IMR-90 (cell line): ENCODE data around the gene HIVEP3. TPM values are rescaled to one million over a fixed set of nuclear protein-coding genes. Genes with fewer than 3 reads are reported as not detected.

ENCODE experiments used
- ATAC-seq: fragments of 200-7000 bp; cut with Tn5 transposase; 2 replicates; pipeline ENCODE4 v1.9.1; 2020; ENCODE audit warnings: low read depth, mild to moderate bottlenecking, moderate library complexity
- BruUV-seq: library from RNA; stranded (reverse); fragments of 400-500 nt; replicated peaks from 2 replicates; lab custom pipeline; 2021; lab: Mats Ljungman, UMichigan
- CTCF ChIA-PET: fragments of 300-600 bp; formaldehyde crosslinking; extraction: SDS; loops from one replicate; lab custom pipeline; 2021; ENCODE audit warnings: antibody characterized with exemption; lab: Yijun Ruan, JAX
- POLR2A ChIA-PET: fragments of 300-600 bp; sonication (Branson Sonifier 250); formaldehyde crosslinking; loops from one replicate; lab custom pipeline; 2022; ENCODE audit warnings: antibody characterized with exemption; ENCODE audit not compliant: unreplicated experiment; lab: Charles Lee
- DNase-seq: peaks from one replicate; pipeline ENCODE4 v3.0.0; 2013
- H2AFZ ChIP-seq: replicated peaks from 2 replicates; pipeline ENCODE3; 2013; ENCODE audit warnings: low read length, mild to moderate bottlenecking; ENCODE audit not compliant: poor library complexity
- H2AK5ac ChIP-seq: 2 replicates; pipeline ENCODE4 v1.6.1; 2013; ENCODE audit warnings: low read depth, low read length, inconsistent platforms
- H2AK9ac ChIP-seq: replicated peaks from 2 replicates; pipeline ENCODE3; 2013; ENCODE audit warnings: mild to moderate bottlenecking, low read depth, low read length, moderate library complexity; ENCODE audit not compliant: poor library complexity
- H2BK120ac ChIP-seq: 2 replicates; pipeline ENCODE4 v1.6.1; 2013; ENCODE audit warnings: low read depth, low read length, inconsistent platforms
- H2BK15ac ChIP-seq: 3 replicates; pipeline ENCODE4 v1.6.1; 2013; ENCODE audit warnings: low read depth, low read length, inconsistent platforms
- H2BK20ac ChIP-seq: 2 replicates; pipeline ENCODE4 v1.6.1; 2013; ENCODE audit warnings: low read depth, mild to moderate bottlenecking, inconsistent platforms, low read length, moderate library complexity
- H2BK5ac ChIP-seq: 2 replicates; pipeline ENCODE4 v1.6.1; 2013; ENCODE audit warnings: mild to moderate bottlenecking, low read depth, low read length, inconsistent platforms; ENCODE audit not compliant: poor library complexity, severe bottlenecking
- H3K14ac ChIP-seq: replicated peaks from 2 replicates; pipeline ENCODE4 v1.6.1; 2013; ENCODE audit warnings: low read depth, low read length, inconsistent platforms
- H3K18ac ChIP-seq: 2 replicates; pipeline ENCODE4 v1.6.1; 2013; ENCODE audit warnings: low read depth, low read length, control low read depth
- H3K23ac ChIP-seq: 2 replicates; pipeline ENCODE4 v1.6.1; 2013; ENCODE audit warnings: low read depth, low read length, inconsistent platforms
- H3K27ac ChIP-seq: 2 replicates; pipeline ENCODE4 v1.5.1; 2013; ENCODE audit warnings: mild to moderate bottlenecking, control low read depth, low read length; ENCODE audit not compliant: insufficient read depth
- H3K27me3 ChIP-seq: 2 replicates; pipeline ENCODE4 v1.6.1; 2013; ENCODE audit warnings: low read length; ENCODE audit not compliant: control insufficient read depth, insufficient read depth
- H3K36me3 ChIP-seq: 2 replicates; pipeline ENCODE4 v1.6.1; 2013; ENCODE audit warnings: low read length, mixed read lengths; ENCODE audit not compliant: control insufficient read depth, insufficient read depth
- H3K4ac ChIP-seq: 2 replicates; pipeline ENCODE4 v1.6.1; 2013; ENCODE audit warnings: low read depth, low read length, inconsistent platforms
- H3K4me1 ChIP-seq: 2 replicates; pipeline ENCODE4 v1.6.1; 2013; ENCODE audit warnings: low read length, mixed read lengths; ENCODE audit not compliant: control insufficient read depth, insufficient read depth
- H3K4me2 ChIP-seq: 2 replicates; pipeline ENCODE4 v1.6.1; 2013; ENCODE audit warnings: low read depth, mild to moderate bottlenecking, control low read depth, low read length, moderate library complexity
- H3K4me3 ChIP-seq: 2 replicates; pipeline ENCODE4 v1.5.1; 2013; ENCODE audit warnings: low read depth, mild to moderate bottlenecking, control low read depth, low read length, moderate library complexity; ENCODE audit not compliant: insufficient read depth
- H3K56ac ChIP-seq: 2 replicates; pipeline ENCODE4 v1.6.1; 2013; ENCODE audit warnings: low read length, inconsistent platforms; ENCODE audit not compliant: insufficient read depth; ENCODE audit errors: extremely low read depth
- H3K79me1 ChIP-seq, 2 experiments: 2 replicates each; pipeline ENCODE4 v1.6.1; 2013; ENCODE audit warnings: low read length in 2 of 2, inconsistent platforms in 1 of 2, low read depth in 1 of 2
- H3K9ac ChIP-seq: 2 replicates; pipeline ENCODE4 v1.6.1; 2013; ENCODE audit warnings: low read depth, low read length, control low read depth
- H3K9me1 ChIP-seq: 2 replicates; pipeline ENCODE4 v1.6.1; 2013; ENCODE audit warnings: low read length, inconsistent platforms; ENCODE audit not compliant: insufficient read depth
- H3K9me3 ChIP-seq: 2 replicates; pipeline ENCODE4 v1.6.1; 2013; ENCODE audit warnings: low read length; ENCODE audit not compliant: control insufficient read depth, insufficient read depth
- H4K20me1 ChIP-seq: 2 replicates; pipeline ENCODE4 v1.6.1; 2013; ENCODE audit warnings: low read length, inconsistent platforms; ENCODE audit not compliant: insufficient read depth
- H4K5ac ChIP-seq: 2 replicates; pipeline ENCODE4 v1.6.1; 2013; ENCODE audit warnings: mild to moderate bottlenecking, low read depth, low read length, control low read depth
- H4K8ac ChIP-seq, 2 experiments: 2 replicates each; pipeline ENCODE4 v1.6.1; 2013; ENCODE audit warnings: low read depth in 2 of 2, low read length in 2 of 2, control low read depth in 1 of 2, inconsistent platforms in 1 of 2
- H4K91ac ChIP-seq: 2 replicates; pipeline ENCODE4 v1.6.1; 2013; ENCODE audit warnings: low read depth, low read length, inconsistent platforms; ENCODE audit not compliant: insufficient read depth
- BHLHE40 ChIP-seq: fragments of 150-350 bp; IDR thresholded peaks from 2 replicates; pipeline ENCODE4 v1.6.1; 2016; ENCODE audit warnings: mild to moderate bottlenecking, low read depth, low read length
- CEBPB ChIP-seq: IDR thresholded peaks from 2 replicates; pipeline ENCODE4 v1.6.1; 2012; ENCODE audit warnings: low read depth, low read length, improper control_type of control experiment
- CHD1 ChIP-seq: IDR thresholded peaks from 2 replicates; pipeline ENCODE4 v1.6.1; 2012; ENCODE audit warnings: low read depth, low read length, improper control_type of control experiment
- FOS ChIP-seq: fragments of 150-350 bp; IDR thresholded peaks from 2 replicates; pipeline ENCODE4 v1.6.1; 2016; ENCODE audit warnings: low read depth, low read length
- MAZ ChIP-seq: IDR thresholded peaks from 2 replicates; pipeline ENCODE4 v1.6.1; 2012; ENCODE audit warnings: low read depth, mild to moderate bottlenecking, low read length, improper control_type of control experiment, moderate library complexity, borderline replicate concordance
- MXI1 ChIP-seq: IDR thresholded peaks from 2 replicates; pipeline ENCODE4 v1.6.1; 2012; ENCODE audit warnings: low read depth, mild to moderate bottlenecking, low read length, moderate library complexity, borderline replicate concordance
- NFE2L2 ChIP-seq: fragments of 150-350 bp; IDR thresholded peaks from 2 replicates; pipeline ENCODE4 v1.6.1; 2016; ENCODE audit warnings: low read depth, mild to moderate bottlenecking, low read length
- POLR2A ChIP-seq: IDR thresholded peaks from 2 replicates; pipeline ENCODE4 v1.6.1; 2012; ENCODE audit warnings: mild to moderate bottlenecking, low read depth, low read length
- RAD21 ChIP-seq: IDR thresholded peaks from 2 replicates; pipeline ENCODE4 v1.6.1; 2012; ENCODE audit warnings: low read length, improper control_type of control experiment
- RCOR1 ChIP-seq: IDR thresholded peaks from 2 replicates; pipeline ENCODE4 v1.6.1; 2012; ENCODE audit warnings: mild to moderate bottlenecking, low read length, improper control_type of control experiment; ENCODE audit not compliant: insufficient replicate concordance
- RFX5 ChIP-seq: IDR thresholded peaks from 2 replicates; pipeline ENCODE4 v1.8.0; 2012; ENCODE audit warnings: low read depth, mild to moderate bottlenecking, low read length, moderate library complexity
- SMC3 ChIP-seq: fragments of 150-350 bp; IDR thresholded peaks from 2 replicates; pipeline ENCODE4 v1.6.1; 2016; ENCODE audit warnings: low read depth, mild to moderate bottlenecking, antibody characterized with exemption, low read length, moderate library complexity
- WGBS, 2 experiments: methylation state at CpG; one replicate each; pipeline versions ENCODE4 v1.1.5 to v1.1.7; 2013; ENCODE audit warnings: missing lambda C conversion rate in 2 of 2; ENCODE audit not compliant: insufficient read length in 1 of 2; ENCODE audit errors: extremely low coverage in 2 of 2; 5-methylcytosine and 5-hydroxymethylcytosine counted together
- dilution Hi-C: fragments of 300-500 bp; cut with HindIII; formaldehyde crosslinking; loops from one replicate; pipeline ENCODE4 v1.14.3; 2018; ENCODE audit warnings: low sequenced_read_pairs; ENCODE audit not compliant: unreplicated experiment
- in situ Hi-C: fragments of 300-500 bp; cut with MboI; formaldehyde crosslinking; loops from 3 replicates; pipeline ENCODE4 v1.14.3; 2019; ENCODE audit warnings: low sequenced_read_pairs, inconsistent platforms, mixed read lengths
- intact Hi-C: fragments of 100-400 bp; cut with micrococcal nuclease; formaldehyde crosslinking; loops from 2 replicates; pipeline ENCODE4 v1.10.0; 2022
- polyA plus RNA-seq, 3 experiments: library from polyadenylated mRNA; depleted of rRNA; stranded (reverse); fragments of >200 nt; gene quantifications; 2 replicates each; pipeline ENCODE4 v1.2.3, GENCODE V29; 2012; ENCODE audit warnings: low replicate concordance in 1 of 3
- total RNA-seq: library from RNA; depleted of rRNA; stranded (reverse); fragments of >200 nt; gene quantifications from 2 replicates; pipeline ENCODE4 v1.2.3, GENCODE V29; 2012
- TF ChIP-seq, protein P1 (sequence below): conservative IDR thresholded peaks from 2 replicates; pipeline ENCODE4 v1.5.1; 2012; ENCODE audit warnings: mild to moderate bottlenecking, low read depth, low read length, improper control_type of control experiment
- TF ChIP-seq, protein P2 (sequence below): fragments of 150-350 bp; IDR thresholded peaks from 2 replicates; pipeline ENCODE4 v1.6.1; 2017; ENCODE audit warnings: mild to moderate bottlenecking, antibody characterized with exemption, low read length, low read depth
- TF ChIP-seq, protein P3 (sequence below): fragments of 150-350 bp; IDR thresholded peaks from 2 replicates; pipeline ENCODE4 v1.6.1; 2016; ENCODE audit warnings: low read depth, mild to moderate bottlenecking, low read length, moderate library complexity, borderline replicate concordance

The HIVEP3 gene
- total and polyA plus RNA-seq, 2 of the 4 experiments (the other 2 are of a cell fraction): 1.4 to 4.0 TPM

DNA sequence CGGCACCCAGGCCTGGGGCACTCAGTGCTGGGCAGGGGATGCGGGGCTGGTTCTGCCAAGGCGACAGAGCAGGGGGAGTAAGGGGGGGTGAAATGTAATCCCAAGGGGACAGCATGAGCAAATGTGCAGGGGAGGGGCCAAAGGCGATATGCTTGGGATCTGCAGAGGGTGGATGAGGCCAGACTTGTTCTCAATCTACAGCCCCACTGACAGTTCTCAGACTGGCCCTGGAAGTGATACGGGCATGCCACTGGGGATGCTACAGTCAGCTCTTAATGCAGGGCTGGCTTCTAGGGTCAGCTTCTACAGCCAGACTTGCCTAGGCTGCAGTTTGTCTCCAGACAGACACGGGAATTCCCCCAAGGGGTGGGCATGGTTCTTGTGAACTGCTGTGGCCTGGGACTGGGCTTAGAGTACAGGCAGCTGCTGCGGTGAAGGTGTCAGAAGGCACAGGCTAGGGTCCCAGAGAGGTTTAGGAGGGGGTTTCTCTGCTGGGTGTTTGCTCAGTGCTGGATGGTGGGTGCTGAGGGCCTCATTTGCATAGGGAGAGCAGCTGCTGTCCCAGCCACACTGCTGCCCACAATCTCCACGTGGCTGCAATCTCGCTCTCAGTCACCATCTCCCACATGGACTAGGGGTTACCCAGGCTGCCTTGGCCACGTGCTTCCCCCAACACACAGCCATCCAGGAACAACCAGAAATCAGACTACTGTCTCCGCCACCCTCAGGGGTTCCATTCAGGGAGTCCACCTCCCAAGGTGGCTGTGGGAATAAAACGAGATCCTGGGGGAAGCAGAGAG lies 190.1 kb downstream of the HIVEP3 start:
- Histone ChIP-seq H2BK5ac (no peak overlapping the region), H3K36me3 (no peaks in the 10 kb centered on the region), H3K4ac (no peak overlapping the region), H3K14ac (no peak overlapping the region), H2AFZ (peak overlapping the region; percentile 34), H3K79me1 (no peaks in the 10 kb centered on the region), H3K9ac (no peak overlapping the region), H2BK15ac (no peak overlapping the region), H3K4me3 (no peak overlapping the region), H2BK120ac (no peak overlapping the region), H3K9me3 (peaks cover 4% of the 10 kb centered on the region), H2BK20ac (no peak overlapping the region), H3K23ac (no peak overlapping the region), H4K8ac (no peak overlapping the region), H3K18ac (no peak overlapping the region), H3K56ac (no peak overlapping the region), H3K27ac (no peak overlapping the region), H4K91ac (no peak overlapping the region), H4K20me1 (no peaks in the 10 kb centered on the region), H3K27me3 (no peaks in the 10 kb centered on the region; the same call in 1 of the 2 replicates), H2AK5ac (no peak overlapping the region), H3K4me2 (no peak overlapping the region), H3K4me1 (peaks cover 7% of the 10 kb centered on the region), H4K5ac (no peak overlapping the region), H2AK9ac (peak overlapping the region; percentile 33), H3K9me1 (0 out of 2 replicates have a peak, but pooled peaks cover 6% of the 10 kb centered on the region)
- BruUV-seq: no TSS peak
- TF ChIP-seq NFE2L2 (no peak), POLR2A (no peak), SMC3 (no peak), MAZ (no peak), CHD1 (no peak), RAD21 (no peak), CEBPB (no peak), MXI1 (no peak), RCOR1 (no peak), FOS (no peak), RFX5 (no peak), BHLHE40 (no peak)
- TF ChIP-seq, protein P1, sequence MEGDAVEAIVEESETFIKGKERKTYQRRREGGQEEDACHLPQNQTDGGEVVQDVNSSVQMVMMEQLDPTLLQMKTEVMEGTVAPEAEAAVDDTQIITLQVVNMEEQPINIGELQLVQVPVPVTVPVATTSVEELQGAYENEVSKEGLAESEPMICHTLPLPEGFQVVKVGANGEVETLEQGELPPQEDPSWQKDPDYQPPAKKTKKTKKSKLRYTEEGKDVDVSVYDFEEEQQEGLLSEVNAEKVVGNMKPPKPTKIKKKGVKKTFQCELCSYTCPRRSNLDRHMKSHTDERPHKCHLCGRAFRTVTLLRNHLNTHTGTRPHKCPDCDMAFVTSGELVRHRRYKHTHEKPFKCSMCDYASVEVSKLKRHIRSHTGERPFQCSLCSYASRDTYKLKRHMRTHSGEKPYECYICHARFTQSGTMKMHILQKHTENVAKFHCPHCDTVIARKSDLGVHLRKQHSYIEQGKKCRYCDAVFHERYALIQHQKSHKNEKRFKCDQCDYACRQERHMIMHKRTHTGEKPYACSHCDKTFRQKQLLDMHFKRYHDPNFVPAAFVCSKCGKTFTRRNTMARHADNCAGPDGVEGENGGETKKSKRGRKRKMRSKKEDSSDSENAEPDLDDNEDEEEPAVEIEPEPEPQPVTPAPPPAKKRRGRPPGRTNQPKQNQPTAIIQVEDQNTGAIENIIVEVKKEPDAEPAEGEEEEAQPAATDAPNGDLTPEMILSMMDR: no peak
- TF ChIP-seq, protein P2, sequence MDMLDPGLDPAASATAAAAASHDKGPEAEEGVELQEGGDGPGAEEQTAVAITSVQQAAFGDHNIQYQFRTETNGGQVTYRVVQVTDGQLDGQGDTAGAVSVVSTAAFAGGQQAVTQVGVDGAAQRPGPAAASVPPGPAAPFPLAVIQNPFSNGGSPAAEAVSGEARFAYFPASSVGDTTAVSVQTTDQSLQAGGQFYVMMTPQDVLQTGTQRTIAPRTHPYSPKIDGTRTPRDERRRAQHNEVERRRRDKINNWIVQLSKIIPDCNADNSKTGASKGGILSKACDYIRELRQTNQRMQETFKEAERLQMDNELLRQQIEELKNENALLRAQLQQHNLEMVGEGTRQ: no peak
- TF ChIP-seq, protein P3, sequence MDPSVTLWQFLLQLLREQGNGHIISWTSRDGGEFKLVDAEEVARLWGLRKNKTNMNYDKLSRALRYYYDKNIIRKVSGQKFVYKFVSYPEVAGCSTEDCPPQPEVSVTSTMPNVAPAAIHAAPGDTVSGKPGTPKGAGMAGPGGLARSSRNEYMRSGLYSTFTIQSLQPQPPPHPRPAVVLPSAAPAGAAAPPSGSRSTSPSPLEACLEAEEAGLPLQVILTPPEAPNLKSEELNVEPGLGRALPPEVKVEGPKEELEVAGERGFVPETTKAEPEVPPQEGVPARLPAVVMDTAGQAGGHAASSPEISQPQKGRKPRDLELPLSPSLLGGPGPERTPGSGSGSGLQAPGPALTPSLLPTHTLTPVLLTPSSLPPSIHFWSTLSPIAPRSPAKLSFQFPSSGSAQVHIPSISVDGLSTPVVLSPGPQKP: no peak
- ChIA-PET POLR2A (no interaction called here), CTCF (no interaction called here)
- in situ Hi-C loops: no loop called here
- dilution Hi-C loops: no loop called here
- DNase-seq (no peak), ATAC-seq (no peak; the same call in 1 of the 2 replicates)
- intact Hi-C loops: no loop called here
- 71% methylated on average over 2 of the region's 12 CpGs; no CpG with 5 or more reads in 1 of the 2 experiments for WGBS, 2 experiments
